ENCODE results near the gene USP12.
A peak's percentile ranks its signal among the peaks of the same experiment; 100 is the strongest.

Gene USP12

GRCh38 chr13:27183561-27184147, 12.0 kb upstream of the USP12 start:
- DNase-seq (ENCODE audit: low read depth): no peak

- no peak for DNase-seq (ENCODE audit: low read depth)
Observed at GRCh38 chr13:27182844-27183497, 11.4 kb upstream of the USP12 start.

- no peak for DNase-seq (ENCODE audit: low read depth)
Observed at GRCh38 chr13:27182054-27182453, 10.4 kb upstream of the USP12 start.

- DNase-seq (ENCODE audit: low read depth): no peak
Observed at GRCh38 chr13:27177852-27178251, 6.2 kb upstream of the USP12 start.

- DNase-seq (ENCODE audit: low read depth): no peak
Observed at GRCh38 chr13:27176470-27177410, 5.1 kb upstream of the USP12 start.

GRCh38 chr13:27174766-27175455, 3.3 kb upstream of the USP12 start:
- no peak for DNase-seq (ENCODE audit: low read depth)

- DNase-seq (ENCODE audit: low read depth): no peak
Observed at GRCh38 chr13:27172495-27172842, 858 bp upstream of the USP12 start.

GRCh38 chr13:27171827-27172494, 350 bp upstream of the USP12 start:
- DNase-seq (ENCODE audit: low read depth): peak; percentile 74

GRCh38 chr13:27170516-27171243, 931 bp downstream of the USP12 start:
- peak; percentile 14 for DNase-seq (ENCODE audit: low read depth)

- DNase-seq (ENCODE audit: low read depth): no peak
Observed at GRCh38 chr13:27170221-27170515, 1.4 kb downstream of the USP12 start.

- no peak for DNase-seq (ENCODE audit: low read depth)
Observed at GRCh38 chr13:27168906-27169657, 2.5 kb downstream of the USP12 start.

GRCh38 chr13:27168086-27168485, 3.5 kb downstream of the USP12 start:
- DNase-seq (ENCODE audit: low read depth): no peak

- no peak for DNase-seq (ENCODE audit: low read depth)
Observed at GRCh38 chr13:27166313-27166712, 5.3 kb downstream of the USP12 start.

- no peak for DNase-seq (ENCODE audit: low read depth)
Observed at GRCh38 chr13:27161980-27162379, 9.6 kb downstream of the USP12 start.

- no peak for DNase-seq (ENCODE audit: low read depth)
Observed at GRCh38 chr13:27161423-27161822, 10.2 kb downstream of the USP12 start.

- DNase-seq (ENCODE audit: low read depth): no peak
Observed at GRCh38 chr13:27160657-27161295, 10.8 kb downstream of the USP12 start.

GRCh38 chr13:27159806-27160563, 11.6 kb downstream of the USP12 start:
- no peak for DNase-seq (ENCODE audit: low read depth)

- DNase-seq (ENCODE audit: low read depth): no peak
Observed at GRCh38 chr13:27158335-27158734, 13.3 kb downstream of the USP12 start.

GRCh38 chr13:27151798-27152599, 19.6 kb downstream of the USP12 start:
- DNase-seq (ENCODE audit: low read depth): no peak
